Activated CD4-positive, alpha-beta T cell treated with anti-CD3 and anti-CD28 coated beads for 4 hours (primary cell): ENCODE measurements around the gene SLC30A2.

Experiments used
- DNase-seq, 2 donors: peaks; one replicate each; pipeline ENCODE4 v3.0.0-alpha.2; 2020

The SLC30A2 gene

DNA sequence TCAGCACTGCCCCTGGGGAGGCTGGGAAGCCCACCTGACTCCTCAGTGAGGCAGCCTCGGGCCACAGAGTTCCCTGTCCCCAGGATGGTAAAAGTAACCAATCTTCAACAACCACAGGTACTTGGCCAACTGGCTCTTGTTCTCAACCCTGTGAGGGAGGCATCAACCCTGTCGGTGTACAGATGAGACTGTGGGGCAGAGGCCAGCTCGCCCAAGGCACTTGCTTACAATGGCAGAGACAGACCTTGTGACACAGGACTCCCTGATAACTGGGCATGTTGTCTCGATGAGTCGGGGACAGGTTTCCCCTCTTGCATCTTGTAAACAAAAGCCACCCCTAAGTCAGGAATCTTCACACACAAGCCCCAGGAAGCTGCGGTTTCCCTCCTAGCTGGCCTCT, 8.0 kb downstream of the SLC30A2 start:
- DNase-seq, result no peak

DNA sequence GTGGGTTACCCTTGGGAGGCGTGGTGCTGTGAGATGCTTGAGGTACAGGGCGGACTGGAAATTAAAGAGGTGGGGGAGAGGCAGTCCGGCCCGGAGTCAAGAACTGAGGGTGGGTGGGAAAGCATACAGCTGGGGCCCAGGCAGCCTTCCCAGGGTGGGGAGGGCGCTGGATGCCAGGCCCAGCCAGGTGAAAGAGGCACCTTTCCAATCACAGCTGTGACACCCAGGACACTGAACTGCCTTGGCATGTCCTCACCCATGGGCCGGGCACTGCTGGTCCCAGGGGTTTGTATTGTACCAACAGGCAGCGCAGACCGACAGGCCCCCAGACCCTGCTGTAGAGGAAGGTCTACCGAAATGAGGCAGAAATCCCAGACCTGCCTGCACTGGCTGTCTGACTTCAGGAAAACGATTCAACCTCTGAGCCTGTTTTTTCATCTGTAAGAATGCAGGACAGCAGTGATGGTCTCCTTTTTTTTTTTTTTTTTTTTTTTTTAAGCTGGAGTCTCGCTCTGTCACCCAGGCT, 9.1 kb downstream of the SLC30A2 start:
- no peak for DNase-seq

DNA sequence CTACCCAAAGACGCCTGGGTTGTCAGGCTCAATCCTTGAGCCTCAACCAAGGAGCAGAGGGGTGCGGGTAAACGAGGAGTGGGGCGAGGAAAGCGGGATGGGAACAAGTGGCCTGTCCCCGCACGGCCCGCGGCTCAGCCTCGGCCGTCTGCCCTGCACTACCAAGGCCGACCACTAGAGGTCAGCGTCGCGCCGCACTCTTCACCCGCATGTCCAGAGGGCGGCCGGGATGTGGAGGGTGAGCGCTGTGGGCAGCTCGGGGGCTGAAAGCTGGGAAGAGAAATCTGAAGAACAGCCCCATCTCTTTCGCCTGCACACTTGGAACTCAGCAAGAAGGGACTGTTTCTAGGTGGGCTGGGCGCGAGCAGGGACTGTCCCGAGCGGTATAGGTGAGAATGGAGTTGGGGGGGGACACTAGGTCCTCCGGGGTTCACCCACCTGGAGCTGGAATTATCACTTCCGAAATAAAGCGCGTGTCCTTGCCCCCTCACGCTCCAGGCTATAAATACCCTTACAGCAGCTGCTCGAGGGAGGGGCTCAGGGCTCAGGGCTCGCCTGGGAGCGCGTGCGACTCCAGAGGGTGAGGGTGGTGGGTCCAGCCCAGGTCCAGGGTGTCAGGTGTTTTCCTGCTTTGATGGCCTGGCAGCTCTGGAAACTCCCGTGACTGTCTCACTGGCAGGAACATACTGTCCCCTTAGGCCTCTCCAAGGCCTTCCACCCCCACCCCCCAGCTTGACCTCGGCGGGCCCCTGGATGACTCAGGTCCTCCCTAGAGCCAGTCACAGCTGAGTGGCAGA, 9.8 kb downstream of the SLC30A2 start:
- peak; percentile 65 to 73 for DNase-seq

DNA sequence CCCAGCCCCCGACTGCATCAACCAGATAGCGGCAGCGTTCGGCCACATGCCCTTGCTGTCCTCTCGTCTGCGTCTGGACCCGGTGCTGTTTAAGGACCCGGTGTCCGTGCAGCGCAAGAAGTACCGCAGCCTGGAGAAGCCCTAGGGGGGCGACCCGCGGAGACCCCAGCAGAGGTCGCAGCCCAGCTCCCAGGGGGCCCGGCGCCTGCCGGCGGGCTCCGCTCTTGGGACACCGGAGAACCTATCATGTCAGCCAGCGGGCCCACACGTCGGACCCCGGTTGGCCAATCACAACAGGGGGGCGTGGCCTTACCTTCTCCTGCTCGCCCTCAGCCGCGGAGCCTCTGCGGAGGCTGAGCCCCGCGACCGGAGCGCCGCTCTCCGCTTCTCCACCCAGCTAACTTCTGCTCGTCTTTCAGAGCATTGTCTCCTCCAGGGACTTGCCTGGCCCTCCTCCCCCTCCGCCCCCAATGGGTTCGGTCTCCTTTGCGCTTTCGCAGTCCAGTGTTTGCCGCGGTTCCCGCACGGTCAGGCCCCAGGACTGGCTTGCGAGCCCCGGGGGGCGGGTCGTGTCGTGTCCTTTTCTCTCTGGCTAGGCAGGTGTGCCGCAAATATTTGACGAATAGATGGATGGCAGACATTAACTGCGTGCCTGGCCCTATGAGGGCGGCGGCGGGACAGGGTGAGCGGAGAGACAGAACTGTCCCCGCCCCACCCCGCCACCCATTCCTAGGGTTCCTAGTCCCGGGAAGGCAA, 10.5 kb downstream of the SLC30A2 start:
- peak; percentile 94 to 95 for DNase-seq

DNA sequence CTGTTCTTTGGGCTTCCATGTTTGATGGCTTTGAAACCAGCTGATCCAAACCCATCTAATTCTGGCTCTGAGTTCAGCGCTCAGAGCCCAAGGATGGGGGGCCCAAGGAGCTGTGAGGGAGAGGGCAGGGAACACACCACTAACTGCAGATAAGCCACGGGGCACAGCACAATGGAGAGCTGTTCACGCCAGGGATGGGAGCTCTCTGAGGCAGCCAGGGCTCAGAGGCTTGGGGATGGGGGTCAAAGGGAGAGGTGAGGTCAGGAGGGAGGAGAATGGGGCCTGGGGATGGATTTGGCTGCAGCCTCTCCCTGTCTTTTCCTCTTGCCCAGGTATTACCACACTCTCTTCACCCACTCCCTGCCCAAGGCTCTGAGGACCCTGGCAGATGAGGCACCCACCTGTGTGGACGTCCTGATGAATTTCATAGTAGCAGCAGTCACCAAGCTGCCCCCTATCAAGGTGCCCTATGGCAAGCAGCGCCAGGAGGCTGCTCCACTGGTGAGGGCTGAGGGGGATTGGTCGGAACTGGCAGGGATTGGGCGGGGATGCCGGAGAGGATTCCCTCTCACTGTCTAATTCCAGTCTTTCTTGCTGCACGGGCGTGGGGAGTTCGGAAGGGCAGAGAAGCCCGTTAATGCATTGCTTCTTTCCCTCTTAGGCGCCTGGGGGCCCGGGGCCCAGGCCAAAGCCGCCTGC, 11.3 kb downstream of the SLC30A2 start:
- peak in 1 of 2 donors; percentile 5 for DNase-seq

DNA sequence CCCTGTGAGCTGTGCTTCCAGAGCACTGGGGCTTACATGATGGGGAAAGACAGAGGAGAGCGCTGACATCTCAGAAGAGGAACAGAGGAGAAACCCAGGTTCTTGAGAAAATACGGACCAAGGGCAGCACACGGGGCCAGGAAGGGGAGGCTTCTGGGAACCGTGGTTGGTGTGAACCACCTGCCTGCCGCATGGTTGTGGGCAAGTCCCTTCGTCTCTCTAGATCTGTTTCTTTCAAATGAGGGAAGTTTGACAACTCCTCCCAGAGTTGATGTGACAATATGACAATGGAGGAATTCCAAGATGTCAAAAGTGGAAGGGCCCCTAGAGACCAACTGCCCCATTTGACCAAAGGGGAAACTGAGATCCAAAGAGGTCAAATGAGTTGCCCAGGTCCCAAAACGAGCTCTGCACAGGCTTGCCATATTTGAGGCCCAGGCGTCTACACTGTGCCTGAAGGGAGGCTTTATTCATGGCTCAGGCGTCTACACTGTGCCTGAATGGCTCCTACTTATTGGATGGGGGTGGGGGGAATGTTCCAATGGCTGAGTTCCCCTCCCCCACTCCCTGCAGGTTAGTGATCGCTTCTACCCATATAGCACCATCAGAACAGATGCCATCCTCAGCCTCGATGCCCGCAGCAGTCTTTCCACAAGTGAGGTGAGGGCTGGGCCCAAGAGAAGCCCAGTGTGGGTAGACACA, 13.1 kb downstream of the SLC30A2 start:
- no peak for DNase-seq

DNA sequence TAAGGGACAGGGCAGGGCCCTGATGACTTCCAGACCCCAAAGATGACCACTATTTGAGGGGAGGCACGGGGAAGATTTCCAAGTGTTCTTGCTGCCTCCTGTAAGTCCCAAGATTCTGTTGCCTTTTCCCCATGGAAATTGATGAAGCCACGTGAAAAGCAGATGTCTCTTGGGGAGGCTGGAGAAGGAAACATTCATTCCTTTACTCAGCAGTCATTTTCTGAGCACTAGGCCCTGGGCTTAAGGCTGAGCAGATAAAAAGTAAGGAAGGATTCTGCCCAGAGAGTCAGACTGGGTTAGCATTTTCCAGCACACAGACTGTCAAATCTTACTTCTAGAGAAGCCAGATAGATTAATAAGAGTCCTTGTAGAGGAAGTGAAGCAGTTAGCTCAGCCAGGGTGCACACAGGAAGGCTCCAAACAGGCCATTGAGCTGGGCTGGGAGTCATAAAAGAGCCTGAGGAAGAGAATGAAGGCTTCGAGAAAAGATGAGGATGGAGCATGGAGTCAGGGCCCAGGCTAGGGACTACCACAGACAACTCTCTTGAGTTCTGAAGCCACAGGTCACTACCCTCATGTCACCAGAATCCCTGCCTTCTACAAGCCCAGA, 14.2 kb downstream of the SLC30A2 start:
- DNase-seq, result no peak

DNA sequence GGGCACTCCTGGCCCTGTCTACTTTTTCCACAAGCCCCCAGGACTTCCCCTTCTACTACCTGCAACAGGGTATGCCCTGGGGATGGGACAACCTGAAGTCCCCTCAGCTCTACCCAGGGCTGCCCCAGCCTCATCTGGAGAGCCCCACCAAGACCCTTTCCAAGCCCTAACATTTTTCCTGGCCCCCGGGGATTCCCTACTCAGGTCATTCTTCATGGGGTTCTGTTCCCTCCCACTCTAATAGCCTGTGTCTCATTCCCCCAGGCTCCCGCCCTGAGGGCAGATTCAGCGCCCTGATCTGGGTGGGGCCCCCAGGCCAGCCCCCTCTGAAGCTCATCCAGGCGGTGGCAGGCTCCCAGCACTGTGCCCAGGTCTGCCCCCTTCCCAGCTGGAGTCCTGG, 14.7 kb downstream of the SLC30A2 start:
- no peak for DNase-seq

DNA sequence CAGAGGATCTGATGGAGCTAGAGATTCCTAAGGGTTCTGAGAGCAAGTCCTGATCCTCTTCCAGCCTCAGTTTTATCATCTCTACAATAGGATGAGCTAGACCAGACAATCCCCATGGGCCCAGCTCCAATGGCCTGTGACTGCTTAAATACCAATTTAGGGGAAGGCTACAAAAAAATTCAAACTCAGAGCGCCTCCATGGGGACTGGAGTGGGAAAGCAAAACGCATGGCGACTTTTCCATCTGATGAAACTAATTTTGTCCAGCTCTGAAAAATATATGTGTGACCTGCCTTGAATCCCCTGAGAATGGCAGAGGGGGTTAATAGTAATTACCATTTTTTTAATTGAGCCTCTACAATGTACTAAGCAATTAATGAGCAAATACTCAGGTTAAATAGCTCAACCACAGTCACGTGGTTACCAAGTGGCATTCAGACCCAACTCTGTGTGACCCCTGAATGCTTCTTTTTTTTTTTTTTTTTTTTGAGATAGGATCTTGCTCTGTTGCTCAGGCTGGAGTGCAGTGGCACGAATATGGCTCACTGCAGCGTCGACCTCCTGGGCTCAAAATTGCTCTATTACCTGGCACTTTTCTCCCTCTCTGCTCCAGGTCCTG, 15.9 kb downstream of the SLC30A2 start:
- DNase-seq, result no peak

DNA sequence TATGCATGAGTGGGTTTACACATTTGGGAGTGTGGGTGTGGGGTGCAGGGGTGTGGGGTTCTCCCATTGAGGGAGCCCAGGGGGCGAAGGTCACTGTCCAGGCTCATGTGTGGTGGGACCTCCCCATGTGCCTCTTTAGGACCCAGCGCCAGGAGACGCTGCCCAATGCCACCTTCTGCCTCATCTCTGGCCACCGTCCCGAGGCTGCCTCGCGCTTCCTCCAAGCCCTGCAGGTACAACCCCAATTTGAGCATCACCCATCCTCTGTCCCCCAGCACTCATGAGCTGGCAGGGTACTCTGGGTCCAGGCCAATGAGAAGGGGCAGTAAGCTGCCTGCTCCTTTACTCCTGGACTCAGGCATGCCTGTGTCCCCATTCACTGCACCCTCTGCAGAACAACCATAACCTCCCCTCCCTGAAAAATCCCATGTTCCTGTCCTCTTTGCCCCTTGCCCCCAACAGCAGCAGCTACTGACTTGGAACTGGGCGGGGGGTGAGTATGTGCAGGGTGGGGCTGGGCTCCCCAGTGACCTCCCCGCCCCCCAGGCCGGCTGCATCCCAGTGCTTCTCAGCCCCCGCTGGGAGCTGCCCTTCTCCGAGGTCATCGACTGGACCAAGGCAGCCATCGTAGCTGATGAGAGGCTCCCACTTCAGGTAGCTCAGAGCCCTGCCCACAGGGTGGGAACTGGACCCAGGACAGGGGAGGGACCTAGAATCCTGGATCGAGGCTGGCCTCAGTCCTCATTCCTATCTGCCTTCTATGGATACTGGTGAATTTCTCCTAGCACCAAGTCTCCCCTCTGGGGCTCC, 16.7 kb downstream of the SLC30A2 start:
- DNase-seq, result no peak

DNA sequence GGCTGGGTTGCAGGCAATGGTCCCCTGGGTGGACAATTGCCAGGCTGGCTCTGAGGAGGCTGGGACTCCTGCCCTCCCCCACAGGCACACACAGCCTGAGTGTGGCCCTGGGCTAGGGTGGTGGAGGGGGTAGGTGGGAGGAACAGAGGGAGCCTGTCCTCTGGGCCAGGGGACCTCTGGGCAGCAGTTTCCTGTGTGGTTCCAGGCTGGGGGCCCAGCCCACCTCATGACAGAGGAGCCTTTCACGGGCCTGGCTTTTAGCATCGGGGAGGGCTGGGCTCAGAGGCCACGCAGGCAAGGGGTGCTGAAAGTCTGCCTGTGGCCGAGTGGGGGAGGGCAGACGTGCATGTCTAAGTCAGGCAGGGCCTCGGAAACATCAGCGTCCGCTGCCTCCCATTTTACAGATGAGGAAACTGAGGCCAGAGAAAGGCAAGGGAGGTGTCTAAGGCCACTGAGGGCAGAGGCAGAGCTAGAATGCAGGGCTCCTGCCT, 17.4 kb downstream of the SLC30A2 start:
- no peak for DNase-seq

DNA sequence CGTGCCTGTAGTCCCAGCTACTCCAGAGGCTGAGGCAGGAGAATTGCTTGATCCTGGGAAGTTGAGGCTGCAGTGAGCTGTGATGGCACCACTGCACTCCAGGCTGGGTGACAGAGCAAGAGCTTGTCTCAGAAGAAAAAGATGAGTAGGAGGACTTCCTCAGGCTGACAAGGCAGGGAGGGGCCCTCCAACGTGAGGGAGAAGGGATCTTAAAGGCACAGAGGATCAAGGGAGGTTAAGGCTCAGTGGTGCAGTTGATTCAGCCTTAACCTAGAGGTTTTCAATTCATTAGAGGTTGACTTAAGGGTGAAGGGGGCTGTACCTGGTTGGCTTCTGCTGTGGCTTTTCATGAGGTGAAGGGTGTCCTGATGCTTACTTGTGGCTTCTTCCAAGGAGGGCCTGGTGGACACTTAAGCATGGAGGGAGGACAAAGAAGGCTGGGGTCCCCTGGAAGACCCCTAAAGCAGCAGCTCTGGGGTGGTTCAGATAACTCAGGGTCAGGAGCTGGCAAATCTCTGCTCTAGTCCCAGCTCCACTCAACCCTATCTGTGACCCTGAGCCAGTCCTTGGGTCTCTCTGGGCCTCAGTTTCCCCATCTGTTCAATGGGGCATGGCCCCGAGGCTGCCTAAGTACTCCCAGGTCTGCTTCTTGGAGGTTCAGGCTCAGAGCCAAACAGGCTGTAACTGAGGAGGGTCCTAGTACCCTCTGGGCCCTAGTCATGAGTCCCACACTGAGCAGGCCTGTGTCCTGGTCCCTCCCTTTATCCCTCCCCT, 18.0 kb downstream of the SLC30A2 start:
- DNase-seq, result no peak

DNA sequence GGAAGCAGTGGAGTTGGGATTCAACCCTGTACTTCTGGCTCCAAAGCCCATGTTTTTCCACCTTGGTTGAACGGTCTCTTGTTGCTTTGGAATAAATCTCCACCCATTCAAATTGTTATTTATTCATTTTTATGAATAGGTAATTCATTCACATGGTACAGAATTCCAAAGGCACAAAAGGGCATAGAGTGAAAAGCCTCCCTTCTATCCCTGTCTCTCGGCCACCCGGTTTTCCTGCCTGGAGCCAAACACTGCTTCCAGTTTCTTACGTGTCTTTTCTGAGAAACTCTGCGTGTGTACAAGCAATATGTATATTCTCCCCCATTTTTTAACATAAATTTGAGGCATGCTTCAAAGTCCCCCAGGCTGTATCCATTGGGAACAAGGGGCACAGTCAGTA, 20.4 kb downstream of the SLC30A2 start:
- DNase-seq, result no peak

DNA sequence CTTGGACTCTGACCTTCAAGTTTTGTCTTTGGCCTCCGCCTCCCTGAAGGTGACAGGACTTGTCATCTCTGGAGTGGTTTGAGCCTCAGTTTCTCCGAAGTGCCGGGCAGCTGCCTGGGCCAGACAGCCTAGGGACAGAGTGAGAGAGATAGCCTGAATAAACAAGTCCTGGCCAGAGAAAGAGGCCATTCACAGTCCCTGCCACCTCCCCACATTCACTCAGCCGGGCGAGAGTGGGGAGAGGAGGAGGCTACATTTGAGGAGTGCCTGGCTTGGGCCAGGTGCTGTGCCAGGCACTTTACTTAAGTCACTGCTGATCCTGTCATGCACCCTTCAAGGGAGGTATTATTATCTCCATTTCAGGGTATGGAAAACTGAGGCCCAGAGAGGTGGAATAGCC, 20.9 kb downstream of the SLC30A2 start:
- DNase-seq, result no peak

DNA sequence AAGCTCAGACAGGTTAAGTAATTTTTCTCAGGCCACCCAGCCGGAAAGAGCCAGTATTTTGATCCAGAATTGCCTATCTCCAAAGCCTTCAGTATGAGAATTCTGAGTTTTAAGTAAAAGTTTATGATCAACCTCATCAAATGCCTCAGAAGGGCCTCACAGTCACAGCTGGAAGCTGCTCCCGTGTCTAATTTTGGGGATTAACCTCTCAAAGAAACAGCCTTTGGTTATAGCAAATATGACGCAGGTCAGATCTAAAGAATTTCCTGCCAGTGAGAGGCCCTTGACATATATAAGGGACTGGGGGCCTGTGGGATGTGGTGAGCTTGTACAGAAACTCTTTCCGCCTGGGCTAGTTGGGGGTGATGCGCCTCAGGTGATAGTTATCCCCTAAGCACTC, 22.1 kb downstream of the SLC30A2 start:
- DNase-seq, result no peak

DNA sequence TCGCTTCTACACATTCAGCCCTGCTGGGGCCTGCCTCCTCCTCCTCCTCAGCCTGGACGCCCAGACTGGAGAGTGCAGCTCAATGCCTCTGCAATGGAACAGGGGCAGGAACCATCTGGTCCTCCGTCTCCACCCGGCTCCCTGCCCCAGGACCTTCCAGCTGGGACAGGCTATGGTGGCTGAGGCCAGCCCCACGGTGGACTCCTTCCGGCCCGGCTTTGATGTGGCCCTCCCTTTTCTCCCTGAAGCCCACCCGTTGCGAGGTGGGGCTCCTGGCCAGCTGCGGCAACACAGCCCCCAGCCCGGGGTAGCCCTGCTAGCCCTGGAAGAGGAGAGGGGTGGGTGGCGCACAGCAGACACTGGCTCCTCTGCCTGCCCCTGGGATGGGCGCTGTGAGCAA, 22.9 kb downstream of the SLC30A2 start:
- DNase-seq, result no peak

DNA sequence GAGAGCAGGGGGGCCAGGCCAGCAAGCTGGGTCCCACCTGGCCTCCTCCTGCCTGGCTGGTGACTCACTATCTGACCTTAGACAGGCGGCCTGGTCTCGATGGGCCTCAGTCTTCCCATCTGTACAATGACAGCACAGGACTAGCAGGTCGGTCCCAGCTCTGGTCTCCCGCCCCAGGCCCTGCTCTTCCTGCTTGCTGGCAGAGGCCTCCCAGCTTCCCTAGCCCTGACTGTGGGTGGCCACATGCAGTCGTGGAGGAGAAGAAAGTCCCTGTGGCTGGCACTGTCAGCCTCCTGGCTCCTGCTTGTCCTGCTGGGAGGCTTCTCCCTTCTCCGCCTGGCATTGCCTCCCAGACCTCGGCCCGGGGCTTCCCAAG, 23.5 kb downstream of the SLC30A2 start:
- DNase-seq, result no peak

DNA sequence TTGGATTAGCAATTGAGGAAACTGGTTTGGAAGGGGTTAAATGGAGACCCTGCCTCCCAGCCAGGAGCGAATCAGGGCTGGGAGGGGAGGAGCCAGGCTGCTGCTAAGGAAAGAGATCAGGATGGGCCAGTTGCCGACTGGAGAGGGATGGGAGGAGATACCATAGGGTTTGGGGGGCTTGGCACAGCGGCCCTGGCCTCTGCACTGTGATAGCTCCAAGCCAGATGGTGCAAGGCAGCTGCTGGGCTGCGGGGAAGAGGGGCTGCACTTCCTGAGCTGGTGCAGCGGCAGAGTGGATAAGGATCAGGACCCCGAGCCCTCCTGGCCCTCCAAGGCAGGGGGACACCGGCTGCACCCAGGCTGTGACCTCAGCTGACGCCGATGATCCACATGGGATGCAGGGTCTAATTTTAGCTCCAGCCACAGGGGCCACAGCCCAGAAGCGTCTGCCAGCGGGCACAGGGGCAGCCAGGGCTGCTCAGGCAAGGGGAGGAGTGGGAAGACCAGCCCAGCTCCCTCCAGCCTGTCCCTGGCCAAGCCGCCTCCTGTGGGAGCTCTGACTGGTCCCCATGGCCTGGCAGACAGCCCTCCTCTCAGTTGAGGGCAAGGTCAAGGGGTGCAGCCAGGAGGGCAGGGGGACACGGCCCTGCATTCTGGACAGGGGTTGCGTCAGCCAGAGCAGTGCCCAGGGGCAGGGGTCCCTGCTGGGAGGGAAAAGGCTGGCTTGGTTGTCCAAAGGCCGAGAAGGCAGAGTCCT, 24.1 kb downstream of the SLC30A2 start, which contains the start of gene EXTL1:
EXTL1 (plus strand) TSS at position 129 of the 757 bp plus-strand sequence. CDS start 872 bp downstream, outside the sequence.
- no peak for DNase-seq
